Right cardiac atrium (tissue), 5 donors: ENCODE results near the gene PUM1. TPM values are rescaled to one million over a fixed set of nuclear protein-coding genes. Genes with fewer than 3 reads are reported as not detected.

ENCODE experiments used
- ATAC-seq, 2 donors: fragments of 200-7000 bp; cut with Tn5 transposase; one replicate each; pipeline versions ENCODE4 v1.8.0 to v1.9.1; 2020; ENCODE audit warnings: moderate library complexity in 2 of 2, mild to moderate bottlenecking in 1 of 2
- DNase-seq, 3 donors: peaks; one replicate each; pipeline ENCODE4 v3.0.0-alpha.2; 2020
- H3K27ac ChIP-seq: one replicate; pipeline ENCODE4 v1.5.1; 2013; ENCODE audit warnings: mild to moderate bottlenecking, low read length, control low read depth, moderate library complexity
- H3K27me3 ChIP-seq: one replicate; pipeline ENCODE4 v1.6.1; 2013; ENCODE audit not compliant: control insufficient read depth, insufficient read depth
- H3K4me1 ChIP-seq: one replicate; pipeline ENCODE4 v1.6.1; 2013; ENCODE audit warnings: low read length; ENCODE audit not compliant: control insufficient read depth, insufficient read depth
- H3K4me3 ChIP-seq: one replicate; pipeline ENCODE4 v1.5.1; 2013; ENCODE audit warnings: low read length, control low read depth
- H3K9me3 ChIP-seq: one replicate; pipeline ENCODE4 v1.6.1; 2013; ENCODE audit warnings: low read length; ENCODE audit not compliant: control insufficient read depth
- WGBS: extraction: QIAGEN DNeasy Blood & Tissue Kit; methylation state at CpG from one replicate; pipeline ENCODE4 v1.1.7; 2013; 5-methylcytosine and 5-hydroxymethylcytosine counted together
- intact Hi-C, 4 donors: fragments of 100-400 bp; cut with DNase I; formaldehyde crosslinking; loops; one replicate each; pipeline versions ENCODE4 v1.11.0 to v1.14.0; 2022 to 2023
- polyA plus RNA-seq: library from polyadenylated mRNA; stranded (reverse); fragments of 200-250 nt; gene quantifications from one replicate; pipeline ENCODE4 v1.2.3, GENCODE V29; 2013
- total RNA-seq, 4 donors: library from RNA; stranded (reverse); fragmentation: NEBNext Ultra II Directional; extraction: Animal tissue kit (Norgen Biotek cat#: 25700); gene quantifications; one replicate each; pipeline ENCODE4 v1.2.1, GENCODE V29; 2021
- donor health status: healthy with polysubstance abuse.
- donor health status: DM: no; HTN: yes; CAD: no.
- donor health status: DM: no; HTN: no; CAD: no.
- donor health status: DM: no; HTN: yes; CAD: no; lungs with severe emphysema.
- donor health status: DM: yes; HTN: yes; CAD: no.

The PUM1 gene
- total and polyA plus RNA-seq, 5 donors: 21.2 to 77.2 (median 76.9) TPM

- 51% methylated on average over 3 of the region's 3 CpGs for WGBS
- Histone ChIP-seq H3K4me1 (peaks cover 1% of the 10 kb centered on the region), H3K4me3 (no peak overlapping the region), H3K27me3 (no peaks in the 10 kb centered on the region), H3K27ac (no peak overlapping the region), H3K9me3 (no peaks in the 10 kb centered on the region)
- intact Hi-C loops: no loop called here
- DNase-seq (no peak), ATAC-seq (no peak)
Measured at GRCh38 chr1:30986755-30987154, 78.8 kb downstream of the PUM1 start.

- no peak for ATAC-seq
- H3K4me1 ChIP-seq: peaks cover 3% of the 10 kb centered on the region
- H3K27ac ChIP-seq: no peak overlapping the region
Measured at GRCh38 chr1:30984991-30985503, 80.5 kb downstream of the PUM1 start.

GRCh38 chr1:30984165-30984889, 81.2 kb downstream of the PUM1 start:
- WGBS: 71% methylated on average over 4 of the region's 4 CpGs
- no peak for DNase-seq
- Histone ChIP-seq H3K4me3 (no peak overlapping the region), H3K9me3 (no peaks in the 10 kb centered on the region), H3K27me3 (no peaks in the 10 kb centered on the region), H3K27ac (no peak overlapping the region), H3K4me1 (peaks cover 3% of the 10 kb centered on the region)
- intact Hi-C loops: no loop called here
- no peak for ATAC-seq

More at GRCh38 chr1:30984991-30985503, 80.5 kb downstream of the PUM1 start:
- WGBS: 92% methylated on average over 4 of the region's 4 CpGs
- no peak for DNase-seq
- intact Hi-C loops: no loop called here
- H3K4me3 ChIP-seq: no peak overlapping the region
- H3K9me3 ChIP-seq: no peaks in the 10 kb centered on the region
- H3K27me3 ChIP-seq: no peaks in the 10 kb centered on the region

- no peak overlapping the region for H3K4me3 ChIP-seq
- 50% methylated on average over 1 of the region's 1 CpG for WGBS
- no peaks in the 10 kb centered on the region for H3K27me3 ChIP-seq
- H3K27ac ChIP-seq: no peak overlapping the region
- ATAC-seq (peak; percentile 27 to 62), DNase-seq (no peak)
- peaks cover 3% of the 10 kb centered on the region for H3K4me1 ChIP-seq
- intact Hi-C loops: no loop called here
- H3K9me3 ChIP-seq: no peaks in the 10 kb centered on the region
Measured at GRCh38 chr1:30982937-30983336, 82.6 kb downstream of the PUM1 start.

- intact Hi-C loops: no loop called here
- H3K9me3 ChIP-seq: no peaks in the 10 kb centered on the region
- ATAC-seq (no peak), DNase-seq (no peak)
- H3K27ac ChIP-seq: no peak overlapping the region
- H3K4me1 ChIP-seq: peaks cover 6% of the 10 kb centered on the region
- no peaks in the 10 kb centered on the region for H3K27me3 ChIP-seq
- H3K4me3 ChIP-seq: no peak overlapping the region
Measured at GRCh38 chr1:30982431-30982830, 83.1 kb downstream of the PUM1 start.

- no peak overlapping the region for H3K4me3 ChIP-seq
- intact Hi-C loops: no loop called here
- H3K9me3 ChIP-seq: no peaks in the 10 kb centered on the region
- peaks cover 11% of the 10 kb centered on the region for H3K4me1 ChIP-seq
- no peak overlapping the region for H3K27ac ChIP-seq
- no peak for DNase-seq
- WGBS: 65% methylated on average over 6 of the region's 6 CpGs
- H3K27me3 ChIP-seq: no peaks in the 10 kb centered on the region
- no peak for ATAC-seq
Measured at GRCh38 chr1:30981172-30981571, 84.3 kb downstream of the PUM1 start.

- intact Hi-C loops: loop anchor here in 1 of 4 donors (10.0 kb wide), 1 partner anchor 67 kb away; no protein-coding TSS in a partner anchor
- H3K27me3 ChIP-seq: no peaks in the 10 kb centered on the region
- H3K9me3 ChIP-seq: no peaks in the 10 kb centered on the region
- 97% methylated on average over 2 of the region's 2 CpGs for WGBS
- DNase-seq (no peak), ATAC-seq (no peak)
- peaks cover 9% of the 10 kb centered on the region for H3K4me1 ChIP-seq
- H3K4me3 ChIP-seq: no peak overlapping the region
- no peak overlapping the region for H3K27ac ChIP-seq
Measured at GRCh38 chr1:30977511-30977910, 88.0 kb downstream of the PUM1 start.

GRCh38 chr1:30977105-30977504, 88.4 kb downstream of the PUM1 start:
- WGBS: 81% methylated on average over 5 of the region's 5 CpGs
- intact Hi-C loops: loop anchor here in 1 of 4 donors (10.0 kb wide), 1 partner anchor 68 kb away; no protein-coding TSS in a partner anchor
- DNase-seq (no peak), ATAC-seq (peak; percentile 9 to 22)
- H3K4me3 ChIP-seq: no peak overlapping the region
- H3K4me1 ChIP-seq: peaks cover 9% of the 10 kb centered on the region
- H3K9me3 ChIP-seq: no peaks in the 10 kb centered on the region
- no peaks in the 10 kb centered on the region for H3K27me3 ChIP-seq
- H3K27ac ChIP-seq: no peak overlapping the region

- Histone ChIP-seq H3K27ac (no peak overlapping the region), H3K4me1 (peaks cover 8% of the 10 kb centered on the region), H3K27me3 (no peaks in the 10 kb centered on the region), H3K9me3 (no peaks in the 10 kb centered on the region), H3K4me3 (no peak overlapping the region)
- intact Hi-C loops: loop anchor here in 1 of 4 donors (10.0 kb wide), 1 partner anchor 69 kb away; no protein-coding TSS in a partner anchor
- no peak for DNase-seq
- ATAC-seq: peak; percentile 49 to 53
- whole genome bisulfite sequencing: 10% methylated on average over 2 of the region's 2 CpGs
Measured at GRCh38 chr1:30976143-30976542, 89.4 kb downstream of the PUM1 start.

- intact Hi-C loops: loop anchor here in 1 of 4 donors (10.0 kb wide), 1 partner anchor 70 kb away; no protein-coding TSS in a partner anchor
- Histone ChIP-seq H3K9me3 (no peaks in the 10 kb centered on the region), H3K27ac (no peak overlapping the region), H3K4me1 (peaks cover 7% of the 10 kb centered on the region), H3K4me3 (no peak overlapping the region), H3K27me3 (no peaks in the 10 kb centered on the region)
- 89% methylated on average over 3 of the region's 3 CpGs for WGBS
- DNase-seq (no peak), ATAC-seq (no peak)
Measured at GRCh38 chr1:30975217-30975616, 90.3 kb downstream of the PUM1 start.

GRCh38 chr1:30974536-30974935, 91.0 kb downstream of the PUM1 start:
- WGBS: 77% methylated on average over 4 of the region's 4 CpGs
- intact Hi-C loops: loop anchor here in 1 of 4 donors (10.0 kb wide), 1 partner anchor 70 kb away; no protein-coding TSS in a partner anchor
- no peaks in the 10 kb centered on the region for H3K27me3 ChIP-seq
- peaks cover 7% of the 10 kb centered on the region for H3K4me1 ChIP-seq
- no peak overlapping the region for H3K27ac ChIP-seq
- H3K9me3 ChIP-seq: no peaks in the 10 kb centered on the region
- no peak for DNase-seq
- ATAC-seq: no peak
- H3K4me3 ChIP-seq: no peak overlapping the region
